Mesothelial cell of epicardium (in vitro differentiated cells): Measurements from ENCODE around the gene TOLLIP. TPM values are rescaled to one million over a fixed set of nuclear protein-coding genes. Genes with fewer than 3 reads are reported as not detected.
A peak's percentile ranks its signal among the peaks of the same experiment; 100 is the strongest.

Experiments
- DNase-seq, 2 experiments: peaks; one replicate each; pipeline ENCODE4 v3.0.0; 2021; ENCODE audit warnings: low spot score in 2 of 2; ENCODE audit not compliant: unreplicated experiment in 2 of 2
- H3K27ac Mint-ChIP-seq: 2 replicates; pipeline ENCODE4 v1.8.0; 2021; ENCODE audit warnings: mixed read lengths
- H3K27me3 Mint-ChIP-seq: 2 replicates; pipeline ENCODE4 v1.8.0; 2021; ENCODE audit warnings: low read depth, mixed read lengths
- H3K36me3 Mint-ChIP-seq: 2 replicates; pipeline ENCODE4 v1.8.0; 2021; ENCODE audit warnings: mixed read lengths
- H3K4me1 Mint-ChIP-seq: 2 replicates; pipeline ENCODE4 v1.8.0; 2021; ENCODE audit warnings: mixed read lengths
- H3K4me3 Mint-ChIP-seq: 2 replicates; pipeline ENCODE4 v1.8.0; 2021; ENCODE audit warnings: mild to moderate bottlenecking, moderate library complexity, mixed read lengths
- H3K9me3 Mint-ChIP-seq: 2 replicates; pipeline ENCODE4 v1.8.0; 2021; ENCODE audit warnings: mixed read lengths
- total RNA-seq: library from RNA; stranded (reverse); gene quantifications from 3 replicates; pipeline ENCODE4 v1.2.1, GENCODE V29; 2021
- TF ChIP-seq, protein P1 (sequence below): fragments of 200-600 bp; sonication (generic); IDR thresholded peaks from one replicate; pipeline ENCODE4 v1.5.0; 2021; ENCODE audit warnings: antibody characterized with exemption; ENCODE audit not compliant: unreplicated experiment

The TOLLIP gene
- total RNA-seq, 1 donor from 2014 or later, result 43.2 TPM

- H3K27ac Mint-ChIP-seq, result no peak overlapping the region
- H3K27me3 Mint-ChIP-seq, result peaks cover 29% of the 10 kb centered on the region
- no peaks in the 10 kb centered on the region for H3K36me3 Mint-ChIP-seq
- H3K9me3 Mint-ChIP-seq, result no peaks in the 10 kb centered on the region
- no peak overlapping the region for H3K4me3 Mint-ChIP-seq
- H3K4me1 Mint-ChIP-seq, result peaks cover 13% of the 10 kb centered on the region
- peak in 1 of 2 experiments; percentile 7 for DNase-seq
- TF ChIP-seq, protein P1, sequence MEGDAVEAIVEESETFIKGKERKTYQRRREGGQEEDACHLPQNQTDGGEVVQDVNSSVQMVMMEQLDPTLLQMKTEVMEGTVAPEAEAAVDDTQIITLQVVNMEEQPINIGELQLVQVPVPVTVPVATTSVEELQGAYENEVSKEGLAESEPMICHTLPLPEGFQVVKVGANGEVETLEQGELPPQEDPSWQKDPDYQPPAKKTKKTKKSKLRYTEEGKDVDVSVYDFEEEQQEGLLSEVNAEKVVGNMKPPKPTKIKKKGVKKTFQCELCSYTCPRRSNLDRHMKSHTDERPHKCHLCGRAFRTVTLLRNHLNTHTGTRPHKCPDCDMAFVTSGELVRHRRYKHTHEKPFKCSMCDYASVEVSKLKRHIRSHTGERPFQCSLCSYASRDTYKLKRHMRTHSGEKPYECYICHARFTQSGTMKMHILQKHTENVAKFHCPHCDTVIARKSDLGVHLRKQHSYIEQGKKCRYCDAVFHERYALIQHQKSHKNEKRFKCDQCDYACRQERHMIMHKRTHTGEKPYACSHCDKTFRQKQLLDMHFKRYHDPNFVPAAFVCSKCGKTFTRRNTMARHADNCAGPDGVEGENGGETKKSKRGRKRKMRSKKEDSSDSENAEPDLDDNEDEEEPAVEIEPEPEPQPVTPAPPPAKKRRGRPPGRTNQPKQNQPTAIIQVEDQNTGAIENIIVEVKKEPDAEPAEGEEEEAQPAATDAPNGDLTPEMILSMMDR, result no peak
Measured at GRCh38 chr11:1339066-1339675, 29.7 kb upstream of the TOLLIP start.

DNA sequence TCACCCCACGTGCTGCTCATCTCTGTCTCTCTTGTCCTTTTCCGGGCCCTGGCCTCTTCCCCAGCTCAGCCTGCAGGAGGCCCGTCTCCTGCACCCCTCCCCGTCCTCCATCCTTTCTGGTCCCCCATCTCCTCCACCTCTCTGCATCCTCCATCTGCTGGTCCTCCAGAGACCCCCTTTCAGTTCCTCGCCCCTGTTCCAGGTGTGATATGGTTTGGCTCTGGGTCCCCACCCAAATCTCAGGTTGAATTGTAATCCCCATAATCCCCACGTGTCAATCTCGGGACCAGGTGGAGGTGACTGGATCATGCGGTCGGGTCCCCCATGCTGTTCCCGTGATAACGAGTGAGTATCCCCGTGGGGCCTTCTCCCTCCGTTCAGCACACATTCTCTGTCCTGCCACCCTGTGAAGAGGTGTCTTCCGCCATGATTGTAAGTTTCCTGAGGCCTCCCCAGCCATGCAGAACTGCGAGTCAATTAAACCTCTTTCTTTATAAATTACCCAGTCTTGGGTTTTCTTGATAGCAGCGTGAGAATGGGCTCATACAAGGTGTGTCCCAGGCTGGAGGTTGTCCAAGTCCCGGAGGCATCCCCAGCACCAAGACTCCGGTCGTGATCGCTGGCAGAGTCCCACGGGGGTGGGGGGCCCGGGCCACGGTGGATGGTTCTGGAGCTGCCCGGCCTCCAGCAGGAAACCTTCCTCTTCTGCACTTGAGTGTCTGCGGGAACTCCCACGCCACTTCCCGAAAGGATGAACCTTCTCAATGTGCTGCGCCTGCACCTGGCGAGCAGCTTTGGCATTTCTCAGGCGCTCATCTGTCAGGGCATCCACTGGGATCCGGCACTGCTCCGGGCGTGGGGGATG, 29.0 kb upstream of the TOLLIP start:
- peaks cover 32% of the 10 kb centered on the region for H3K27me3 Mint-ChIP-seq
- TF ChIP-seq, protein P1, result no peak
- H3K4me3 Mint-ChIP-seq, result peak overlapping the region; percentile 54
- H3K9me3 Mint-ChIP-seq, result no peaks in the 10 kb centered on the region
- peaks cover 13% of the 10 kb centered on the region for H3K4me1 Mint-ChIP-seq
- no peak overlapping the region for H3K27ac Mint-ChIP-seq
- peak in 1 of 2 experiments; percentile 38 for DNase-seq
- no peaks in the 10 kb centered on the region for H3K36me3 Mint-ChIP-seq

GRCh38 chr11:1337647-1338007, 28.2 kb upstream of the TOLLIP start:
- peaks cover 13% of the 10 kb centered on the region for H3K4me1 Mint-ChIP-seq
- H3K9me3 Mint-ChIP-seq, result peaks cover 1% of the 10 kb centered on the region
- TF ChIP-seq, protein P1, result no peak
- H3K4me3 Mint-ChIP-seq, result peak overlapping the region; percentile 64
- peak overlapping the region; percentile 24 for H3K27ac Mint-ChIP-seq
- peaks cover 40% of the 10 kb centered on the region for H3K27me3 Mint-ChIP-seq
- DNase-seq, result no peak
- no peaks in the 10 kb centered on the region for H3K36me3 Mint-ChIP-seq

DNA sequence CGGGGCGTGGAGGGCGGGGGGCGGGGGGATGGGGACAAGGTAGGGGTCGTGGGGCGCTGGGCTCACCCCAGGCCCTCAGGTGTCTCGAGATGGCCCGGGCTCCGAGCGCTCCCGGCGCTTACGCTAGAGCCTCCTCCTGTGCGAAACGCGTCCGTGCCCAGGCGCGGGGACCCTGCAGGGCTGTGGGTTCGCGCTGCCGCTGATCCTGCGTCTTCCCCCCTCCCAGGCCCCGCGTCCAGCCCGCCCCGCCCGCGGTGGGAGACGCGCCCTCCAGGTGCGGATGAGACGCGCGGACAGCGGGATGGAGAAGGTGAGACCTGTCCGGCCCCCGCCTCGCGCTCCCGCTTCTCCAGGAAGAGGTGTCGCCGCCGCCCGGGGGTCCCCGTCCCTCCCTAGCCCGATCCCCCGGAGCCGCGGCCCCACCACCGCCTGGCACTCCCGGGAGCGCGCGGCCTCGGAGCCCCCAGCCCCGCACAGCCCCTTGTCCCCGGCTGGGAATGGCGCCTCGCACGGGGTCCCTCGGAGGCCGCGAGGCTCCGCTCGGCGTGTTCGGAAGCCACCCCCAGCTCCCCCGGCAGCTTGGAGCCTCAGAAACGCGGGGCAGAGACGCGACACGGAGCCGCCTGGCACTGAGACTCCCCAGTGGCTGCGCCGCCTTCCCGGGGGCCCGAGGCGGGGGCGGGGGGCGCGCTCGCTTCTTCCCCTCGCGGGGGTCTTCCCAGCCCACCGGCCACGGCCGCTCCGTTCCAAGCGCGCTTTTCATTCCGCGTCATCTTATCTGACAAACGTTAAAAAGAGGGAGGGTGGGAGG, 27.6 kb upstream of the TOLLIP start:
- Mint-ChIP-seq H3K9me3 (peaks cover 4% of the 10 kb centered on the region), H3K4me1 (peaks cover 13% of the 10 kb centered on the region), H3K4me3 (no peak overlapping the region), H3K27me3 (peaks cover 44% of the 10 kb centered on the region), H3K36me3 (no peaks in the 10 kb centered on the region), H3K27ac (no peak overlapping the region)
- TF ChIP-seq, protein P1, result no peak
- peak in 1 of 2 experiments; percentile 65 for DNase-seq

- no peaks in the 10 kb centered on the region for H3K36me3 Mint-ChIP-seq
- H3K9me3 Mint-ChIP-seq, result peaks cover 4% of the 10 kb centered on the region
- no peak for DNase-seq
- peaks cover 13% of the 10 kb centered on the region for H3K4me1 Mint-ChIP-seq
- peak overlapping the region; percentile 64 for H3K4me3 Mint-ChIP-seq
- peak overlapping the region; percentile 74 for H3K27ac Mint-ChIP-seq
- peaks cover 45% of the 10 kb centered on the region for H3K27me3 Mint-ChIP-seq
- TF ChIP-seq, protein P1, result no peak
Measured at GRCh38 chr11:1335811-1336761, 26.7 kb upstream of the TOLLIP start.
